Forelimb muscle (tissue), 1 donor: Measurements from ENCODE around the gene RFX5. TPM values are rescaled to one million over a fixed set of nuclear protein-coding genes. Genes with fewer than 3 reads are reported as not detected.
"Not testable (repeated sequence)": the region's sequence is repeated elsewhere in the genome, so short reads cannot be mapped to it uniquely, and the experiment has no call there.

Experiments used
- DNase-seq: peaks from one replicate; pipeline ENCODE4 v3.0.0-alpha.2; 2013; ENCODE audit warnings: low read depth
- polyA plus RNA-seq: library from polyadenylated mRNA; unstranded; fragments of 120-200 nt; gene quantifications from one replicate; pipeline ENCODE4 v1.2.1, GENCODE V29; 2013; ENCODE audit not compliant: insufficient read length

RFX5 gene
- polyA plus RNA-seq, 1 donor: 23.0 TPM

DNA sequence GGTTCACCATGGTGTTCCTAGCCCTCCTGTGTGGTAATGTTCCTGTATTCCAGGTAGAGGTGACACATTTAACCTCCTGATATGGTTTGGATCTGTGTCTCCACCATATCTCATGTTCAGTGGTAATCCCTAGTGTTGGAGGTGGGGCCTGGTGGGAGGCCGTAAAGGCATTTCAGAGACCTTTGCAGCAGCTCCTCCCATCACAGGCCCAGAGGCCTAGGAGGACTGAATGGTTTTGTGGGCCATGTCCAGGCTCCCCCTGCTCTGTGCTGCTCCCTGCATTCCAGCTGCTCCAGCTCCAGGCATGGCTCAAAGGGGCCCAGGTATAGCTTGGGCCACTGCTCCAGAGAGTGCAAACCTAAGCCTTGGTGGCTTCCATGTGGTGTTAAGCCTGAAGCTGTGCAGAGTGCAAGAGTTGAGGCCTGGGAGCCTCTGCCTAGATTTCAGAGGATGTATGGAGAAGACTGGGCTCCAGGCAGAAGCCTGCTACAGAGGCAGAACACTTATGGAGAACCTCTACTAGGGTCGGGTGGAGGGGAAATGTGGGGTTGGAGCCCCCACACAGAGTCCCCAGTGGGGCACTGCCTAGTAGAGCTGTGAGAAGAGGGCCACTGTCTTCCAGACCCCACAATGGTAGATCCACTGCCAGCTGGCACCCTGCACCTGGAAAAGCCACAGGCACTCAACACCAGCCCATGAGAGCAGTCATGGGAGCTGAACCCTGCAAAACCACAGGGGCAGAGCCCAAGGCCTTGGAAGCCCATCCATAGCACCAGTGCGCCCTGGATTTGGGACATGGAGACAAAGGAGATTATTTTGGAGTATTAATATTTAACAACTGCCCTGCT lies 15.5 kb upstream of the RFX5 start:
- no peak for DNase-seq

DNA sequence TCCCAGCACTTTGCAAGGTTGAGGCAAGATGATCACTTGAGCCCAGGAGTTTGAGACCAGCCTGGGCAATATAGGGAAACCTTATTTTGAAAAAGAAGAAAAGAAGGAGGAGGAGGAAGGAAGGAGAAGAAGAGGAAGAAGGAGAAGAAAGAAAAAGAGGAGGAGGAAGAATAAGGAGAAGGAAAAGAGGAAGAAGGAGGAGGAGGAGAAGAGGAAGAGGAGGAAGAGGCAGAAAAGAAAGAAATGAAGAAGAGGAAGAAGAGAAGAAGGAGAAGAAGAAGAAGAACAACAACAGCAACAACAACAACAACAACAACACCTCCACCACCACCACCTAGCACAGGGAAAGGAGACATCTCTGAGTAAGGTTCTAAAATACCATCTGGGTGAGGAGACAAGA lies 14.8 kb upstream of the RFX5 start:
- DNase-seq: no peak

DNA sequence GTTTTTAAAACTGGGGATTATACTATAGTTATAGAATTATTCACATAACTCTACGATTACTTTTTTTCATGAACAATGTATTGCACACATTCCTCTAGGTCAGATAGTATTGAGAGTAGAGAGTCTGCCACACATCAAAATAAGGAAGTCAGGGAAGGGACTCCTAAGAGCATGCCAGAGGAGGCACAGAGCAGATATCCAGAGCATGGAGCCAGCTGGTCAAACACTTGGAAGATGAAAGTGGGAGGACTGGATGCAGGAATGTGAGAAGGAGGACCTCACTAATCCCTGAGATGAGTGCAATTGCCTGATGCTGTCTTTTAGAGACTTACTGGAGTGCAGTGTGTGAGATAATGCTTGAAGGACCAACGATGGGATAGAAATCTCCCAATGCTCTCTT lies 9.6 kb upstream of the RFX5 start:
- no peak for DNase-seq

DNA sequence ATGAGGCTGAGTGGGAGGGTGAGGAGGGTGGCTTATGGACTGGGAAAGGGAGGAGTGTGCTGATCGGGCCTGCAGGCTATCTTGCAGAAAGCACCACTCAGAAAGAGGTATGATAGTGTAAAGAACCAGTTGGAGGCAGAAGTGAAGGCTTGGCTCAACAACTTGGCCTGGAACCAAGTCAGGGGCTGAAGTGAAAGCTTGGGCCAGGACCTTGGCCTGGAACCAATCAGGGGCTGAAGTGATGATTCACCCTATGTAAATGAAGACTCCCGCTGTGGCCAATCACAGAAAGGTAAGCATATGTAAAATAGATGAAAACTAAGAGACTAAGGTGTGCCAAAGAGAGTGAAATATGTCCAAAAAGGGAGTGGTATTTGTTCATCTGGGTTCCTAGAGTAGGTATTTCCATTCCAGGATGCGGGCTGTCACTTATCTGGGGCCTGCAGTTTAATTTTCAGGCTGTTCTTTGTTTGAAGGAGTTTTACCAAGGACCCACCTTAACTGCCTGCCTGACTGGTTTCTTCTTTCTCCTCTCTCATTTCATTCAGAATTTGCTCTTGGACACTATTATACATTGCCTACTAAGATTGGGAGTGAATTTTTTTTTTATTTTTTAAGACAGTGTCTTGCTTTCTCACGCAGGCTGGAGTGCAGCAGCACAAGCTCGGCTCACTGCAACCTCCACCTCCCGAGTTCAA lies 5.1 kb upstream of the RFX5 start:
- no peak for DNase-seq

DNA sequence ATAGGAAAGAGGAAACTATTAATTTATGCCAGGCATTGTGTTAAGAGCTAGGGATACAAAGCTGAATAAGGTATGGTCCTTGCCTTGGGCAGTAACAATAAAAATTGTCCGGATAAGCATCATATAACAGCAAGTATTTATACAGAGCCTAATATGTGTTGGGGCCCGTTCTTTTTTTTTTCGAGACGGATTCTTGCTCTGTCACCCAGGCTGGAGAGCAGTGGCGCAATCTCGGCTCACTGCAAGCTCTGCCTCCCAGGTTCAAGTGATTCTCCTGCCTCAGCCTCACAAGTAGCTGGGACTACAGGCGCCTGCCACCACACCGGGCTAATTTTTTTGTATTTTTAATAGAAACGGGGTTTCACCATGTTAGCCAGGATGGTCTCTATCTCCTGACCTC lies 3.3 kb upstream of the RFX5 start:
- DNase-seq: not testable (repeated sequence)

DNA sequence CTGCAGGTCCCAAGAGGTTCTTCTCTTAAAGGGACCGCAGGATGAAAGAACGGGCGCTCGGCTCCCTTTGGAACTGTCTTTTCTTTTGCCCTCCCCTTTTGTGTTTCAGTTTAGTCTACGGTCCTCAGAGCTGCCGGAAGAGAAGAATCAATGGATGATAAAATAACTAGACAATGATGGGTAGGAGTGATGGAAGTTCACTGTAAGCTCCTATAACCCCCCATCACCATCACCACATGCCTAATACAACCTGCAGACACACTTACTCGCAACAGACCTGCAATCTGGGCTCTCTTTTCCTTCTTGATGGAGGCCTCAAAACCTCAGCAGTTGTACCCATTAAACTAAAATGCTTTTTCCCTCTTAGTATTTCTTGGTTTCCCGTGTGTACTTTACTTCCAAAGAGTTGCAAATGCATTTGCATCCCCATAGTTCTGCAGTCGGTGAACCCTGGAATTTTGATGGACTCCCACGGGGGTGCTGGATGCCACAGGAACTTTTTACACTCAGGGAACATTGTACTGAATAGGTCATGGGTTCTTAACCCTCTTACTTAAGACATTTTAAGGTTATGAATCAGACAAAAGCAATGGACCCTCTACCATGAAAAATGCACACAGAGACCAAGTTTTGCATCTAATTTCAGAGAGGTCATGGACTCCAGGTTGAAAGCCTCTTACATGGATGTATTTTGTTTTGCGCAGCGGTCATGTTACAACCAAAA lies 633 bp upstream of the RFX5 start:
- no peak for DNase-seq

DNA sequence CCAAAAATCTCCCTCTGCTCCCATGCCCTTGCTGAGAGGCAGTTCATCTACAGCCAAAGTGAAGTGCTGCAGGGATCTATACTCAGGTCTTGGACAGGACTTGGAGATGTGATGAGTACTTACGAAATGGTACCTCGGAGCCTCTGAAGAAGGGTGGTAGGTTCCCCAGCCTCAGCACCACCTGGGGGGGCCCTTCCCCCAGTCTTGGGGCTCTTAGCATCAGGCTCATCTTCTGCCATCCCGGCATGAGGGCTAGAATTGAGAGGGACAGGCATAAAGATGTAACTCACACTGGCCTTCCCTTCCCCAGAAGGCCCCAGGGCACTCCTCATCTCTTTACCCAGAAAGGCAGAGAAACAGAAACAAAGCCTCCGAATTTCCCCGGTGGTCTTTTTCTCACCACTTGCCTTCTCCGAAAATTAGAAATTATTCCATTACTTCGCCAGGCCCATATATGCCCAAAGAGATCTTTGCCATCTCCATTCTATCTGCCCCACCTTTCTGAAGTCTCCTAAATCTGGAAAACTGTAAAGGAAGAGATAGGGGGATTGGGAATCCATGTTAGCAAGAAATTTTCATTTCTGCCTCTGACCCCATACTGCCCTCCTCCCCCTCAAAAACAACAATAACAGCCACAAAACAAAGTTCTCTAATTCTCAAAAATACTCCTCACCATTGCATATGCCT lies 827 bp downstream of the RFX5 start:
- no peak for DNase-seq

DNA sequence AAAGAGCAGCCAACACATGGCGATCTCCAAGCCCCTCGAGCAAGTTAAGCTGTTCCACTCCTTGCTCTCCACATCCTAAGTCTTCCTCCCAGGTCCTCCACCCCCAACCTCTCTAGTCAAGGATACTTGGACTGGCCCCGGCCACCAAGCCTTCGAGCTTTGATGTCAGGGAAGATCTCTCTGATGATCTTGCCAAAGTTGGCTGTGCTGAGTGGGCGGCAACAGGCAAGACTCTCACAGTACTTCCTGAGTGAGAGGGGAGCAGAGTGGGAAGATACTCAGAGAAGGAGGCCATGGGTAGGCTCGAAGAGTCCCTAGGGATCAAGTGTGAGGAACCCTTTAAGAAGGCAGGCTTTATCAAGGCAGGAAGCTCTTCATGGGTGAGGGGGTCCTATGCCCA lies 2.8 kb downstream of the RFX5 start:
- no peak for DNase-seq

DNA sequence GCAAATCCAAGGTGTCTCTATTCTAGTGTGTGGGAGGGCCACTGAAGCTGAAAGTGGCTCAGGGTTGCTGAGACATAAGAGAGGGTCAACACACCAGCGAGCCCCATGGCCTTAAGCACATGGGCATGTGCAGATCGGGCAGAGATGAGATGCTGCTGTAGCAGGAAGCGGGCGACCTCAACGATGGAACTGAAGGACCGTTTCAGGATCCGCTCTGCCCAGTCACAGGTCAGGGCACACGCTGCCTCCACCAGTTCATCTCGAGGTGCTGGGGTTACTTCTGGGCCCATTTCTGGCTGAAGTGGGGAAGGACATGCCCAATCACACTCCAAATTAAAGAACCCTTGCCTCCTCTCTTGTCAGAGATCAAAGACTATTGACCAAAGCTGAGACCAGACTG lies 3.5 kb downstream of the RFX5 start:
- no peak for DNase-seq

DNA sequence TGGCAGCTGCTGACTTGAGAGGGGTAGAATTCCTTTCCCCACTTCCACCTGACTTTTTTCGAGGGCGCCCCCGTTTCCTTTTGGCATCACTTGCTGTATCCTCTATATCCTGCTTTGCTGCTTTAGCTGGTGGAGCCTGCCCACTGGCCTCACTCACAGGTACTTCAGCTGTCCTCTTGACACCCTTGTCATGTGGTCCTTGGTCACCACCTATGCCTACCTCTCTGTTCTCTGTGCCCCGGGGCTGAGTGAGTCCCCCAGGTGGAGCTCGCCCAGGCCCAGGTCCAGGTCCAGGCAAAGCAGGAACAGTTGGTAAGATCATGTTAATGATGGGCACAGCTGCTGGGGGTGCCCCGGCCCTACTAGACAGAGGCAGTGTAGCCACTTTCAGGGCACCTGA lies 4.5 kb downstream of the RFX5 start:
- DNase-seq: no peak

DNA sequence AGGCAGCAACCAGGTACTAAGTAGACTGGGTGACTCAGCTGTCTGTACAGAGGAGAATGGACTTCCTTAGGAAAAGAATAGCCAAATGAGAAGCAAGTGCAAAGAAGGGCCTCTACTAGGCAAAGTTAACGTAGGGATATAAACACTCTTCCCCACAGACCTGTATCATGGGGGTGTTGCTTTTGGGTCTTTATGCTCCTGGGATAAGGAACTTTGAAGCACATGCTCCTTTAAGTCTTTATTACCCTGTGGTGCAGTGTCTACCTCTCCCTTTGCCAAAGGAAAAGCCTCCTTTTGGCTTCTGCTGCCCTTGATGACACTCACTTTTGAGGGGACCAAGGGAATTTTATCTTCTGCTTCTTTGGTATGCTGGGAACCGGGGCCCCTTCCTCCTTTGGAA lies 5.0 kb downstream of the RFX5 start:
- DNase-seq: no peak

DNA sequence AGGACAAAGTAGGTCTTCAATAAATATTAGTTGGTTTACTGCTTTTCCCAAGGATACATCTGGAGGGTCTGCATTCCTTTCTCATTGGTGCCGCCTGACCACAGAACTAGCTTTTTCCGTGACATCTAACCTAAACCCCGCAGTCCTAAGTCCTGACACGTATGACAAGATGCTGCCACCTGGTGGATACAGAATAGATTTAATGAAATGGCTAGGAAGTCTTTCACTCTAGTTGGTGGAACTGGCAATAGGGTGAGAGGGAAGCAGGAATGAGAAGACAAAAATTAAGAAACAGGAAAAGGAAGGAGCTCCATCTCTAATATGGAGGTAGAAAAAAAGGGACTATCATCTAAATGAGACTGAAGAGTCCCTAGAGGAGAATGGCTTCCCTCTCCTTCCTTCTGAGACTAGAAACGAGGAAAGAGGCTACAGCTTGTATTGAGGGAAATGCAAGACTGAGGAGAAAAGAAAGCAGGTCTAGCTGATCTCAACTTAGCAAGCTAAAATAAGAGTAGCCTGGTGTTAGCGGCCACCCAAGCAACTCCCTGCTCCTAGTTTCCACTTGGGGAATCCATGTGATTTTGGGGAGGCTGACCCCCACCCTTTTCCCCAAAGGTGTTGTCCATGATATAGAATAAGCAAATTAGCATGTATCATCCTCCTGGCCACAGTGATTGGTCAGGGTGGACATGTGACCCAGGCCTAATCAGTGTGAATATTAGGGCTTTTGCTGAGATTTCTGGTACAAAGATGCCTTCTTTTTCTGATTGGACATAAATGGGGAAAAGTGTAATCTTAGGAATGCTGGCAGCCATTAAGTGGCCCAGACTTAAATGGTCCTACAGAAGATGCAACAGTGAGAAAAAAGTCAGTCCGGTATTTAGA lies 5.9 kb downstream of the RFX5 start:
- peak; percentile 64 for DNase-seq

DNA sequence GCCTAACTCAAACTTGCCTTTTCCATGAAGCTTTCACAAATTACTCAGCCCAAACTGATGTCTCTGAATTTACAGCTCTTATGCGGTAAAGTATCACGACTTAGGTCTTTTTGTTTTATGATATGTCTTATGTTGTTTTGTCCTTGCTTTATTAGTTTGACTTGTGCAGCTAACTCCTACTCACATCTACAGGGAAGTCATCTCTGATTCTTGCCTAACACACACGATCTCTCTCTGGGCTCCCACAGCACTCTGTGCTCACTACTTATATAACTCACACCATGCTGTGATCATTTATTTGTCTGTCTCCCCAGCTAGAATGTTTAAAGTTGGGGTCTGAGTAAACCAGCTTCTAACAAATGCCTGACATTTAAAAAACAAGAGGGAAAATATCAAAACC lies 10.5 kb downstream of the RFX5 start:
- no peak for DNase-seq

DNA sequence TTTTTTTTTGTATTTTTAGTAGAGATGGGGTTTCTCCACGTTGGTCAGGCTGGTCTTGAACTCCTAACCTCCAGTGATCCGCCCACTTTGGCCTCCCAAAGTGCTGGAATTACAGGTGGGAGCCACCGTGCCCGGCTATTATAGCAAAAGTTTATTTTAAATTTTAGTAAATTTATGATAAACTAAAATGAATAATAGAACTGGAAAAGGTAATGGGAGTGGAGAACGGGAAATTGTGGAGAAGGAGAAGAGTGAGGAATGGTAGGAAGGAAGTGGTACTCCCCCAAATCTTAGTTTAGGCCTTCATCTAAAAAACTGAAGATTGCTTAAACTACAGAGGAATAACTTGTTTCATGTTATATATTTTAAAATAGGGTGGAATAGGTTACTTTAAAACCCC lies 12.2 kb downstream of the RFX5 start:
- DNase-seq: no peak

DNA sequence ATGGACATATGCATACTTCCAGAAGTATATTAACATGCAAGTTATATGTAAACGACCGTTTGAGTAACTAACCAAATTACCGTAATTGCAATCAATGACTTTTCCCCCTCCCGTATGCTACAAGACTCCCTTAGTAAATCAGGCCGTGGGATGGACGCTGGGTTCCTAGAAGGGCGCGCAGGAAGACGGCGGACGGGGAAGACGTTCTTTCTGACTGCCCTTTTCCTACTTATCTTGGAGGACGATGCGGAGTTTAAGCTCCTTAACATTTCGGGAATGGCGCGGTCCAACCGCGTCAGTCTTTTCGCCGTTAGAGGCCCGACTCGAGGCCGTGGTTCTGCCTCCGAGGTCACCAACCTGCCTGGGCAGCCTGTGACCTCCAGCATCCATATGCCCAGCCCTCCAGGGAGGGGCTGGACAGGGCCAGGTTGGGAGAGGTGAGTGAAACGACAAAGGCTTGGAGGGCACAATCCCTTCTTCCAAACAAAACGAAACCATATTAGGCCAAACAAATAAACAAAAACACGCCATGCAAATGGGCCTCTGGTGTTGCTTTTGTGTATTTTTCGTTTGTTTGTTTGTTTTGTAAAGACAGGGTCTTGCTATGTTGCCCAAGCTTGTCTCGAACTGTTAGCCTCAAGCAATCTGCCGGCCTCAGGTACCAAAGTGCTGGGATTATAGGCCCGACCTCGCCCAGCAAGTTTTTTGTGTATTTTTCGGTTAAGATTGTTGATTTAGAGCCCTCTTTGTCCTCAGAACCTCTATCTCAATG lies 19.0 kb downstream of the RFX5 start:
- no peak for DNase-seq

DNA sequence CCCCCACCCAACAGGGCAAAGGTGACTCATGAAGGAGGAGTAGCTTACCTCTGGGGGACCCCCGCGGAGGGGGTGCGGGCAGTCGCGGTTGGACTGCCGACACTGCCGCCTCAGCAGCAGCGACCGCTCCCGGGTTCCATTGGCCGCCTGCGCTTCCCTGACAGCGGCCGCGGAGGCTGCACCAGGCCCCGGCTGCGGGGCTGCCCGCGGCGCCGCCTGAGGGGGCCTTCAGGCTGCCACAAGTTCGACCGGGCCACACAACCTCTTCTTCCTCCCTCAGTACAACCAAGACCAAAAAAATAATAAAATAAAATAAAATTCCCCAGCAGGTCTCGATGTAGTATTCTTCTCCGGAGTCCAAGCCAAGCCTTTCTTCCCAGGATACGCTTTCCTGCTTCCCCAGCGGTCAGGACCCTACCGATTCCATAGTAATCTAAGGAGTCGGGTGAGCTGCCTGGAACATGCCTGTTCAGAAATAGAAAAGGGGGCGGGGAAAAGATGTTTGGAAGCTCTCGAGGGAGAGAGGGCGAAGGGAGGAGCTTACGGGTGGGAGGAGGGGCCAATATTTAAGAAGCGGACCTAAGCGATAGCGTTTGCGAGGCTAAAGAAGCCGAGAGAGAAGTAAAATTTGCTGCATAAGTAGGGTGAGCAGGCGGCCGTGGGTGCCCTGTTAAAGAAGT lies 19.7 kb downstream of the RFX5 start, which contains the start of gene PI4KB:
Gene PI4KB, minus strand, starts transcription at position 194 of the 680 bp plus-strand sequence. CDS start 10,935 bp downstream, outside the sequence.
- peak; percentile 94 for DNase-seq

DNA sequence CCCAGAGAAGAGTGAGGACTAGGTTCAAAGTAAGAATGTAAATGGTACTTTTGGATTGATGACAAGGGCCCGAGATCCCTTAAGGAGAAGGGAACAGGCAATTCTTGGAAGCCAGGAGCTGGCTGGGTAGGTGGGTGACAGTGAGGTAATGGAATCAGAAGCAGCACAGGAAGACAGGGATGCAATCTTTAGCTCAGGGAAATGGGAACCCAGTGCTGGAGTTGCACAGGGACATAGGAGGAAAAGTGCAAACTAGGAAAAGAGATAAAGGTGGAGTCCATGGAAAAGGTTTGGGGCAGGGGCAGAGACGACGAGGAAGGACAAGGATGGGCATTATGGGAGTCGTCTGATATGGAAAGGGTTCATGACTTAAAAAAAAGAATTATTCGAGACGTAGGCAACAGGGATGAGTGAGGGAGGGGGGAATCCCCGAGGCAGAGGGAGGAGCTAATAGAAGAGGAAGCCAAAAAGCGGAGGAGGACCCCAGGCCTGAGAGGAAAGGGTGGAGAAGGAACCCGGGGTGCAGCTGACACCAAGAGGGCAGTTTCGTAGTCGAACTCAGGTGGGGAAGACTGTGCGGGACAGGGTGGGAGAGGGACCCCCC lies 20.3 kb downstream of the RFX5 start:
- DNase-seq: no peak

DNA sequence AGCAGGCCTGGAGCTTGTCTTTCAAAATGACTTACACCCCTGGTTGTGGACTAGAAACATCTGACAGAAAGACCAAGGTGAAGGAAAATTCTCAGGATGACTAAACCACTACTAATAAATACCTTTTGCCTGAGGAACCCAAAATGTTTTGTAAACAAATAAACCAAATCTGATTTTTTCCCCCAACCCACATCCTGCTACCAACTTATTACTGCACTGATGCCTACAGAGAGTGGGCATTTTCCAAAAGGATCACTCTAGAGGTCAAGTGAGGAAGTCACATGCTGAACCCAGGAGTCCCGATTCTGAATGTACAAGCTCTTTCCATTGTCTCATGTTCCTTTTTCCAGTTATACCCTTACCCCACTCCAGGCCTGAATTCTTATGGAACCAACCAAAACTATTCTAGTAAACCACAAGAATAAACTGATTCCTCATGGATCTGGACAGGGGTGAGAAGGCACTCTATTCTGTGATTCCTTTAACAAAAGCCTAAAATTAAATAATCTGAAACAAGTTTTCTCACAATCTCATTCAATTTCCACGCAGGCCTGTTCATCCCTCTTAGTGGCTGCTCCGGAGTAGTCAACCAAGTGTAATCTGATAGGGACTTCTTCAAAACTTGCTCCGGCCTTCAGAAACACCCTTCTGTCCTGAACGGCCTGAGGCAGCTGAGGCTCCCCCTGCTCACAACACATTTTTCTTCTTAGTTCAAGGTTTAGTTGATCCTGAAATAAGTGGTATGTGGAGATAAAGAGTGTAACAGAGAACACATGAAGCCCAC lies 21.2 kb downstream of the RFX5 start:
- no peak for DNase-seq
